Smooth muscle cell of the brain vasculature (primary cell): ENCODE measurements around the gene COL4A1.

Source experiments
- DNase-seq: peaks from one replicate; pipeline ENCODE4 v3.0.0-alpha.2; 2012; ENCODE audit warnings: low read depth, low spot score

The COL4A1 gene

DNA sequence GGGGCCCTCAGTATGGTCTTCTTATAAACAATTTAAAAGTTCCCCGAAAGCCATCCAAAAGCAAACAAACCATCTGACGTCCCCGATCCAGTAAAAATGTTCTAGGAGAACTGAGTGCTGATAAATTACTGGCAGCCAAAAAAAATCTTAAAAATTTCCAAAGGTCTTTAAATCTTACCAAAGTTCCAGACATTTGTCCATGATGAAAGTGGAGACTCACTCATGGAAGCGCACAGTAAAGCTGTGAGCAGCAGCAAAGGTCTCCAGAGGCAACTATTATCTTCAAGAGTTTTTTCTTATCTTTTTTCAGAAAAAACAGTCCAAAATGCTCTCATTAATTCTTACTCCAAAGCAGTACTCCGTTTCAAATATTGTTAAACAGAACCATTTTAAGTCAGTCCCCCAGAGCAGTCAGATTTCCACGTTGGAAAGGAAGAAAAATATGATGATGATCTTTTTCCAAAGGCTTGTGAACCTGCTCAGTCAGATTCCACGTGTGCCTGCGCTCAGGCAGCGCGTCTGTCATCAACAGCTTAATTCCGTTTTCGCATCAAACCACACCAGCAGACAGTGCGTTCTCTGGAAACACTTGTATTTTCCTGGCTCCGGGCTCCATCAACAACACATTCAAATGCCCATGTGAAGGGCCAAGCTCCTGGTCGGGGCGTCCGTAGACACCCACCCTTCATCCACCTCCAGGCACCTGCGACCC is 85.4 kb downstream of the COL4A1 start:
- no peak for DNase-seq

DNA sequence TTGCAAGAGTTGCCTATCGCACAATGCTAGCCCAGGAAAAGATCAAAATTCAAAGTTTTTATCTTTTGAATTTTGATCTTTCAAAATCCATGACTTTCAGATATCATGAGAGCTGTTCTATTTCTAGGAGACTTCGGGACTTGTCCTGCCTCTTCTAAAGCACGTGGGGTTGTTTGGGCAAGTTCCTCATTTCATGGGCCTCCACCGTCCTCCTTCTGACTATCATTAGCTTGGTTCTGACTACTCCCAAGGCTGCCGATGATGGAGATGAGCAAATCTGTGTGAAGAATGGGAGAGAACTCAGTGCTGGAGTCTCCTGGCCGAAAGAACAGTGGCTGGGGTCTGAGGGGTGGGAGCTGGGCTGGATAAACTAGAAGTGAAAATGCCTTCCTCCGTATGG is 86.5 kb downstream of the COL4A1 start:
- DNase-seq: no peak

- DNase-seq: peak; percentile 37
These were observed 88.3 kb downstream of the COL4A1 start for GRCh38 chr13:110218581-110219201.

DNA sequence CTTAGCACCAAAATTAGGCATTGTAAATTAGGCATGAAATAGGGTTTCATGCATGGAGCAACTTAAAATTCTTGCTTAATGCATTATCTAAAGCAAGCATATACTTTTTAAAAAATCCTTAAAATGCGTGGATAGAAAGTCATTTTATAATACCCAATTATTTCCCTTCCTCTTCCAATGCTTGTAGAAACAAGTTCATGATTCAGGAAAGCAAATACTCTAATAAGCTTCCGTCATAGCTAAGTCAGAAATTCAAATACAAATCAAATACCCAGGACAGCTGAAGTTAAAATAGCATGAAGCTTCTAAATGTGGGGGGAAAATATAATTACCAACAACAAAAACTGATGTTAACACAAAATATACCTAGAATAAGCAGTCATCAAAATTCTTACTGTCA is 89.1 kb downstream of the COL4A1 start:
- DNase-seq: no peak

GRCh38 chr13:110217085-110217484 is 89.9 kb downstream of the COL4A1 start:
- DNase-seq: no peak

- peak; percentile 44 for DNase-seq
These were observed 90.4 kb downstream of the COL4A1 start for GRCh38 chr13:110216398-110217041.

DNA sequence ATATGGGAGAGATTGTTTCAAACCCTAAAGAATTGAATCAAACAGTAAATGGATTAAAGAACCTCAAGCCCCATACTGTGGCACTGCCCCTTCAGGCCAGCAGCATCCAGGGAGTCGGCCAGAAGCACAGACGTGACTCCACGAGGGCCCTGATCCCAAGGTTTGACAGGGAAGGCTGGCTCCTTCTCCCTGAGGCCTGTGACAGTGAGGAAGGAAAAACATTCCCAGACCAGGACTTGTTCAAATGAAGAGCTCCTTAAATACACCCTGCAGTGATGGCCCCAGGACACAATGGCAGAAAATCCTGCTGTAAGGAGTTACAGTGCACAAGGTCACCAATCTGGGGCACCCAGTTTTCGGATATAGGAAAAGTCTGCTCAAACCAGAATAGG is 91.0 kb downstream of the COL4A1 start:
- DNase-seq: no peak

- no peak for DNase-seq
These were observed 91.4 kb downstream of the COL4A1 start for GRCh38 chr13:110215606-110216005.

DNA sequence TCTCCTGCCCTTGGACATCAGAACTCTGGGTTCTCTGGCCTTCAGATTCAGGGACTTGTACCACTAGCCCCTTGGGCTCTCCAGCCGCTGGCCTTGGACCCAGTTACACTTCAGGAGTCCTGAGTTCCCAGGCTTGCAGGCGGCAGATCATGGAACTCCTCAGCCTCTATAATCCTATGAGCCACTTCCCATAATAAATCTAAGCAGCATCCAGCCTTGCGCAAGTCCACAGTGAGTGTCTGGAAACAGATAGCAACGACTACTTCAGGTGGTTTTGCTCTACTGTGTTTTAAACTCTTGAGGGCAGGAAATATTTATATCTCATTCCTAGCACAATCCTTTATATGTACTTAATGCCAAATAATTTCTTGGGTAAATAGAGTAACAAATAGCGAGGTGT is 92.3 kb downstream of the COL4A1 start:
- DNase-seq: no peak

DNA sequence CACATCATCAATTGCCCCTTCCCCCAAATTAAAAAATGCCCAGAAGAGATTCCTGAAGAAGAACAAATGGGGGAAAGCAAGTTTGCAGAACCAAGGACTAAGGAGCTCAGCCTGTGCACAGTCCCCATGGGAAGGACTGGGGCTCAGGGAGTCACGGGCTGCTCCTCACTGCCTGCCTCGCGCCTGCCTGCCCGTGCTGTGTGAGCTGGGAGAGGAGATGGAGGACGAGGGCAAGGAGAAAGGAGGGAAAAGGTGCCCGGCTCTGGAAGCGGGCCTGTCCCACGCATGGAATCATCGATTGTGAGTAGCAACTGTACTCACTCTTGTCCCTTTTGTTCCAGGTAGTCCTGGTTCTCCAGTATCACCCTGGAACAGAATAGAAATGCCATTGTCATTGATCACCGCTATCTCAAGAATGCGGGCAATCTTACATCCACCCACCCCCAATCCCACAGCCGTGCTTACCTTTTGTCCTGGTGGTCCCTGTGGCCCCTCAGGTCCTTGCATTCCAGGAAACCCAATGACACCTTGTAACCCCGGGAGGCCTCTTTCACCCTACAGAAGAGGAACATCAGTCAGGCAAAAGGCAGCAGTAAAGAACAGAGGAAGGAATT is 93.4 kb downstream of the COL4A1 start:
- DNase-seq: no peak

GRCh38 chr13:110212529-110212928 is 94.4 kb downstream of the COL4A1 start:
- no peak for DNase-seq

GRCh38 chr13:110211735-110212134 is 95.2 kb downstream of the COL4A1 start:
- DNase-seq: no peak

- DNase-seq: no peak
These were observed 95.9 kb downstream of the COL4A1 start for GRCh38 chr13:110211046-110211445.

DNA sequence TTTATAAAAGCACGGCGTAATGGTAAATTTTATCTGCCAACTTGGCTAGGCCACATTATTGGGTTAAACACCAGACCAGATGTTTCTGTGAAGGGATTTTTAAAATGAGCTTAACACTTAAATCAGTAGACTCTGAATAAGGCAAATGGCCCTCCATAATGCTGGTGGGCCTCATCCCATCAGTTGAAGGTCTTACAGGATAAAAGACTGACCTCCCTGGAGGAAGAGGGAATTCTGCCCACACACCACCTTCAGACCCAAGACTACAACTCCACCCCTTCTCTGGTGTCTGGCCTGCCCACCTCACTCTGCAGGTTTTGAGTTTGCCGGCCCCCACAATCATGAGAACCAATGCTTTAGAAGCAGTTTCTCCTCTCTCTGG is 96.4 kb downstream of the COL4A1 start:
- DNase-seq: no peak

GRCh38 chr13:110209950-110210603 is 96.9 kb downstream of the COL4A1 start:
- no peak for DNase-seq

DNA sequence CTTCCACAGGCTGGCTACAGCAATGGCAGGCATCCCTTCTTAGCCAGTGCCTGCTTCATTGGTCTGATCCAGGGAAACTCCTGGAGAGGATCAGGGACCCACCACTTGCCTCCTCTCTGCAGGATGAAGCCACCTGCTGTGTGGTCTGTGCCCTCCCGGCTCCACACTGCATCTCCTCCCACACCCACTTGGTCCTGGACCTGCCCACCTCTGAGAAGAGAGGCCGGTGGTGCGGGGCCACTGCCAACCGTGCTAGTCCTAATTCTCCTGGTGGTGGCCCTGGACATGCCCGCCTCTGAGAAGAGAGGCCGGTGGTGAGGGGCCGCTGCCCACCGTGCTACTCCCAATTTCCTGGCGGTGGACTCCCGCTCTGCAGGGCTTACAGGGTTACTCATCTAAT is 98.8 kb downstream of the COL4A1 start:
- no peak for DNase-seq

- DNase-seq: no peak
These were observed 100.0 kb downstream of the COL4A1 start for GRCh38 chr13:110206996-110207395.

DNA sequence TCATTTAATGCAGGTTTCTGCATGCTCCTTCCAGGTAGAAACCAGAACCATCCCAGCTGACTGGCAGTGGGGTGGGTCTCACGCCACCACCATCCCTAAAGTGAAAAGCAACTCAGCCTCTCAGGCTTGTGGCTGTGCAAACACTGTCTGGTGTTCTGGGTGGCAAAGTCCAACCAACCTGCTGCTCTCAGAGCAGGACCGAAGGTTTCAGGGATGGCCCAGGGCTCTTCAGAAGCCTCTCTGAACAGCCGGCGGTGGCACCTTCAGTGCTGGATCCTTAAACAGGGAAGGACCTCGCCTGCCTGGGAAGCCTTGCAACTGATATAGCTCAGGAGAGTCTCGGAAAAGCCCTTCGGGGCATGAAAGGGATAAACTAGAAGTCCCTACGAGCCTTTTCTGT is 100.8 kb downstream of the COL4A1 start:
- no peak for DNase-seq

DNA sequence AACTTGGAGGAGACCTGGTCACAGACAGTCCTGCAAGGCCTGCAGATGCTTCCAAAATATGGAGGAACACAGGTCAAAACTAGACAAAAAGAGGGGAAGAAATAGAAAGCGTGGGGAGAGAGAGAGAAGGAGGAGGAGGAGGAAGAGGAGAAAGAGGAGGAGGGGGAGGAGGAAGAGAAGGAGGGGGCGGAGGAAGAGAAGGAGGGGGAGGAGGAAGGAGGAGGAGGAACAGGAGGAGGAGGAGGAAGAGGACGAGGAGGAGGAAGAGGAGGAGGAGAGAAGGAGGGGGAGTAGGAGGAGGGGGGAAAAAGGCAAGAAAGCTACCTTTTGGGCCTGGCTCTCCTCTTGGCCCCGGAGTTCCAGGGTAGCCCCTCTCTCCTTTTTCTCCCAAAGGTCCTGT is 105.8 kb downstream of the COL4A1 start:
- DNase-seq: no peak

- DNase-seq: no peak
These were observed 106.6 kb downstream of the COL4A1 start for GRCh38 chr13:110200276-110200870.

GRCh38 chr13:110199046-110199831 is 107.7 kb downstream of the COL4A1 start:
- DNase-seq: no peak
